22Rv1 (cell line): ENCODE data around the gene PAIP1.

ENCODE experiments used
- CTCF ChIP-seq: fragments of 450-650 bp; IDR thresholded peaks from 2 replicates; pipeline ENCODE4 v1.5.1; 2017; ENCODE audit warnings: mild to moderate bottlenecking
- ZFX ChIP-seq: fragments of 450-650 bp; IDR thresholded peaks from 2 replicates; pipeline ENCODE4 v1.6.1; 2017; ENCODE audit warnings: antibody characterized with exemption, borderline replicate concordance

GRCh38 chr5:43515678-43516048 lies 41.2 kb downstream of the PAIP1 start:
- TF ChIP-seq CTCF = no peak
- TF ChIP-seq ZFX = no peak
